Measurements from ENCODE around the gene CCDC71.
A peak's percentile ranks its signal among the peaks of the same experiment; 100 is the strongest.

The CCDC71 gene

DNA sequence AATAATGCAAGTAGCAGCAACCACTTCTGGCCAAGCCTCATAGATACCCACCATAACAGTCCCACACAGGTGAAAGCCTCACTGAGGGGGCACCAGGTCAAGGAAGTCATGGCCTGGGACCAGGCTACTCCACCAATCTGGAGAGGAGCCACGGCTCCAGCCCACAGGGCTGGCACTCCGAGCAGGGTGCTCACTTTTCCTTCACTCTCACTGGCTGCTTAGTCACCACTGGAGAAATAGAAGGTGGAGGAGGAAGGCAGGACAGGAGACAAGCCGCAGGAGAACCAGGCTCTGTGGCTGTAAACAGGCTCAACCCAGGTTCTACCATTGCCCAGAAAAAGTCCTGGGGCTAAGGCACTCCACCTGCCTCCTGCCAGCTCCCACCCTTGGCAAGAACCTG, 46.7 kb downstream of the CCDC71 start:
- no peak for DNase-seq (ENCODE audit: low read depth)
- TF ChIP-seq, protein P1, sequence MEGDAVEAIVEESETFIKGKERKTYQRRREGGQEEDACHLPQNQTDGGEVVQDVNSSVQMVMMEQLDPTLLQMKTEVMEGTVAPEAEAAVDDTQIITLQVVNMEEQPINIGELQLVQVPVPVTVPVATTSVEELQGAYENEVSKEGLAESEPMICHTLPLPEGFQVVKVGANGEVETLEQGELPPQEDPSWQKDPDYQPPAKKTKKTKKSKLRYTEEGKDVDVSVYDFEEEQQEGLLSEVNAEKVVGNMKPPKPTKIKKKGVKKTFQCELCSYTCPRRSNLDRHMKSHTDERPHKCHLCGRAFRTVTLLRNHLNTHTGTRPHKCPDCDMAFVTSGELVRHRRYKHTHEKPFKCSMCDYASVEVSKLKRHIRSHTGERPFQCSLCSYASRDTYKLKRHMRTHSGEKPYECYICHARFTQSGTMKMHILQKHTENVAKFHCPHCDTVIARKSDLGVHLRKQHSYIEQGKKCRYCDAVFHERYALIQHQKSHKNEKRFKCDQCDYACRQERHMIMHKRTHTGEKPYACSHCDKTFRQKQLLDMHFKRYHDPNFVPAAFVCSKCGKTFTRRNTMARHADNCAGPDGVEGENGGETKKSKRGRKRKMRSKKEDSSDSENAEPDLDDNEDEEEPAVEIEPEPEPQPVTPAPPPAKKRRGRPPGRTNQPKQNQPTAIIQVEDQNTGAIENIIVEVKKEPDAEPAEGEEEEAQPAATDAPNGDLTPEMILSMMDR (conservative IDR thresholded peaks at IDR 0.05; ENCODE audit: low read depth, low read length) = no peak
- H3K4me3 ChIP-seq (ENCODE audit: low read length) = peak overlapping the region; percentile 86

DNA sequence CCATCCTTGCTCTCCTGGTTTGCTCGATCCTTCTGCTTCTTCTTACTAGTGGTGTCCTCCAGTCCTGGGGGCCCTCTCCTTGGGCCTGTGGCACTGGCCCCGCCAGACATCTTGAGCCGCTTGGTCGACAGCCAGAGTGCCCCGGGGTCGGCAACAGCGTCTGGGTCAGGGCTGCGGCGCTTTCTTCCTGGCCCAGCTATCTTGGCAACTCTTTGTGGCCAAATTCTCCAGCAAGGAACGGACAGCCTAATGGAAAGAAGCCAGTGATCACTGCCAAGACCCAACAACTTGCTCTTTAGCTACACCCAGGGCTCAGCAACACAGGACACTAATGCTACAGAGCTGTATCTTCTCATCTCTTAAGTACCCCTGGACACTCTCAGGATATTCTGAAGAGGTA, 47.1 kb downstream of the CCDC71 start:
- peak overlapping the region; percentile 86 for H3K4me3 ChIP-seq (ENCODE audit: low read length)
- TF ChIP-seq, protein P1 (conservative IDR thresholded peaks at IDR 0.05; ENCODE audit: low read depth, low read length) = no peak
- DNase-seq (ENCODE audit: low read depth) = no peak
